Measurements from ENCODE around the gene PJA1. TPM values are rescaled to one million over a fixed set of nuclear protein-coding genes. Genes with fewer than 3 reads are reported as not detected.

Gene PJA1
- total RNA-seq, 1 donor from 2014 or later, result 18.6 TPM

- Mint-ChIP-seq H3K4me3 (no peak overlapping the region), H3K36me3 (ENCODE audit: low read depth) (no peaks in the 10 kb centered on the region), H3K27ac (no peak overlapping the region), H3K4me1 (no peaks in the 10 kb centered on the region), H3K27me3 (peaks cover 10% of the 10 kb centered on the region), H3K9me3 (no peaks in the 10 kb centered on the region)
- ChIA-PET CTCF (no interaction called here), POLR2A (no interaction called here)
- no peak for ATAC-seq (ENCODE audit: low read depth)
- no peak for DNase-seq
- intact Hi-C loops (cut with micrococcal nuclease), result no loop called here
- TF ChIP-seq CTCF (IDR thresholded peaks at IDR 0.05), result no peak
These were observed 17.6 kb upstream of the PJA1 start for GRCh38 chrX:69182818-69183380.

GRCh38 chrX:69179380-69179911 is 14.2 kb upstream of the PJA1 start:
- ChIA-PET POLR2A (no interaction called here), CTCF (no interaction called here)
- Mint-ChIP-seq H3K9me3 (no peaks in the 10 kb centered on the region), H3K27ac (no peak overlapping the region), H3K36me3 (ENCODE audit: low read depth) (no peaks in the 10 kb centered on the region), H3K4me3 (no peak overlapping the region), H3K4me1 (no peaks in the 10 kb centered on the region), H3K27me3 (peaks cover 12% of the 10 kb centered on the region)
- no peak for TF ChIP-seq CTCF (IDR thresholded peaks at IDR 0.05)
- DNase-seq, result no peak
- ATAC-seq (ENCODE audit: low read depth), result no peak
- intact Hi-C loops (cut with micrococcal nuclease), result no loop called here

DNA sequence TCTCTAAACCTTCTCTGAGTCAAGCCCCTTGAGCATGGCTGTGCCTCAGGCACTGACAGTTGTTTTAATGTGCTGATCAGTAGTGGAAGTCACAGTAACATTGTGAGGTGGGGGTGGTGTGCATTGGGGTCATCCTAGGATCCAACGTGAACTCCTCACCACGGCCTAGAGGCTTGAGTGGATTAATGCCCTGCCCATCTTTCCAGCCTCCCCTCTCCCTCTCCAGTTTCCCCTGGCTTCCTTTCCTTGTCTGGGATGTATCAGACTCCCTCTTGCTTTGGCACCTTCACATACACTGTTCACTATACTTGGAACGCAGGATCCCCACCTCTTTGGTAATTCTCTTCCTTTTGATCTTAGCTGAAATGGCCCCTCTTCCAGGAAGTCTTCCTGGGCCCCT is 13.3 kb upstream of the PJA1 start:
- DNase-seq (no peak), ATAC-seq (ENCODE audit: low read depth) (no peak)
- ChIA-PET CTCF (no interaction called here), POLR2A (no interaction called here)
- no peak overlapping the region for H3K27ac Mint-ChIP-seq
- no peak for TF ChIP-seq CTCF (IDR thresholded peaks at IDR 0.05)
- no peaks in the 10 kb centered on the region for H3K9me3 Mint-ChIP-seq
- H3K4me3 Mint-ChIP-seq, result no peak overlapping the region
- no peaks in the 10 kb centered on the region for H3K4me1 Mint-ChIP-seq
- intact Hi-C loops (cut with micrococcal nuclease), result no loop called here
- peaks cover 12% of the 10 kb centered on the region for H3K27me3 Mint-ChIP-seq
- no peaks in the 10 kb centered on the region for H3K36me3 Mint-ChIP-seq (ENCODE audit: low read depth)

- TF ChIP-seq CTCF (IDR thresholded peaks at IDR 0.05), result no peak
- Mint-ChIP-seq H3K9me3 (no peaks in the 10 kb centered on the region), H3K27ac (no peak overlapping the region), H3K36me3 (ENCODE audit: low read depth) (no peaks in the 10 kb centered on the region), H3K4me3 (no peak overlapping the region), H3K27me3 (peaks cover 12% of the 10 kb centered on the region), H3K4me1 (no peaks in the 10 kb centered on the region)
- POLR2A ChIA-PET, result no interaction called here
- intact Hi-C loops (cut with micrococcal nuclease), result no loop called here
- no peak for DNase-seq
- CTCF ChIA-PET, result no interaction called here
- ATAC-seq (ENCODE audit: low read depth), result no peak
These were observed 12.4 kb upstream of the PJA1 start for GRCh38 chrX:69177511-69178162.

DNA sequence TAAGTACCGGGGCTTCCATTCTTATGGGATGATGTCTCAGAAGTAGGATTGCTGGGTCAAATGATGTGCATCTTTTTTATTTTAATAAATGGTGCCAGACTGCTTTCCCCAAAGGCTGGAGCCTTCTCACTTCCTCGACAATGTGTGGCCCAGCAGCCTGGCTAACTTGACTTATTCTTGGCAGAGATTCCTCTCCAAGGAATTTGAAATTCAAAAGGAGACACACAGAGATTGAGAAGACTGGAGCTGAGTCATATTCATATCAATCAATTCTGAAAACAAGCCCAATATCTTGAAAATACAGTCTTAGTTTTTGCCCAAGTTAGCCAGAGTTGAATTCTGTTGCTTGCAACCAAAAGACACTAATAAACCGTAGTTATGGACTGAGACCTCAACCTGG is 10.8 kb upstream of the PJA1 start:
- Mint-ChIP-seq H3K4me1 (no peaks in the 10 kb centered on the region), H3K36me3 (ENCODE audit: low read depth) (no peaks in the 10 kb centered on the region), H3K27ac (no peak overlapping the region), H3K4me3 (no peak overlapping the region), H3K27me3 (peaks cover 11% of the 10 kb centered on the region), H3K9me3 (no peaks in the 10 kb centered on the region)
- CTCF ChIA-PET, result no interaction called here
- no peak for ATAC-seq (ENCODE audit: low read depth)
- no peak for TF ChIP-seq CTCF (IDR thresholded peaks at IDR 0.05)
- intact Hi-C loops (cut with micrococcal nuclease), result no loop called here
- DNase-seq, result no peak
- POLR2A ChIA-PET, result no interaction called here

Measured in activated B cell treated with CpG ODN at 0.5 μM for 24 hours (primary cell).